CD4-positive, alpha-beta T cell treated with Interleukin-6 at 100 ng/mL for 8 hours (primary cell): ENCODE data around the gene TTC39B.

ENCODE experiments used
- DNase-seq: peaks from one replicate; pipeline ENCODE4 v3.0.0-alpha.2; 2020; ENCODE audit warnings: mixed read lengths, low spot score

The TTC39B gene

GRCh38 chr9:15304632-15305031 lies 2.4 kb downstream of the TTC39B start:
- DNase-seq: no peak

GRCh38 chr9:15300218-15300617 lies 6.8 kb downstream of the TTC39B start:
- DNase-seq: no peak

- peak; percentile 79 for DNase-seq
Observed at GRCh38 chr9:15299374-15299939, 7.6 kb downstream of the TTC39B start.

- DNase-seq: no peak
Observed at GRCh38 chr9:15298362-15298761, 8.7 kb downstream of the TTC39B start.

GRCh38 chr9:15295761-15296405 lies 11.1 kb downstream of the TTC39B start:
- DNase-seq: peak; percentile 58

- no peak for DNase-seq
Observed at GRCh38 chr9:15294604-15295003, 12.4 kb downstream of the TTC39B start.

GRCh38 chr9:15293804-15294316 lies 13.2 kb downstream of the TTC39B start:
- peak; percentile 39 for DNase-seq

GRCh38 chr9:15293084-15293483 lies 13.9 kb downstream of the TTC39B start:
- no peak for DNase-seq

- no peak for DNase-seq
Observed at GRCh38 chr9:15289603-15290002, 17.4 kb downstream of the TTC39B start.

GRCh38 chr9:15287309-15287708 lies 19.7 kb downstream of the TTC39B start:
- no peak for DNase-seq

- no peak for DNase-seq
Observed at GRCh38 chr9:15286161-15286821, 20.7 kb downstream of the TTC39B start.

- DNase-seq: no peak
Observed at GRCh38 chr9:15282567-15283285, 24.3 kb downstream of the TTC39B start.

GRCh38 chr9:15280647-15281046 lies 26.4 kb downstream of the TTC39B start:
- no peak for DNase-seq

GRCh38 chr9:15278839-15279238 lies 28.2 kb downstream of the TTC39B start:
- no peak for DNase-seq

GRCh38 chr9:15278091-15278687 lies 28.8 kb downstream of the TTC39B start:
- no peak for DNase-seq

GRCh38 chr9:15277400-15278090 lies 29.5 kb downstream of the TTC39B start:
- DNase-seq: peak; percentile 21

GRCh38 chr9:15276328-15276938 lies 30.6 kb downstream of the TTC39B start:
- no peak for DNase-seq

GRCh38 chr9:15274425-15274824 lies 32.6 kb downstream of the TTC39B start:
- DNase-seq: no peak

- DNase-seq: no peak
Observed at GRCh38 chr9:15272377-15272928, 34.6 kb downstream of the TTC39B start.

GRCh38 chr9:15271403-15271802 lies 35.6 kb downstream of the TTC39B start:
- no peak for DNase-seq

GRCh38 chr9:15268782-15269181 lies 38.2 kb downstream of the TTC39B start:
- DNase-seq: no peak
